ENCODE results near the gene PHF12.

DNA sequence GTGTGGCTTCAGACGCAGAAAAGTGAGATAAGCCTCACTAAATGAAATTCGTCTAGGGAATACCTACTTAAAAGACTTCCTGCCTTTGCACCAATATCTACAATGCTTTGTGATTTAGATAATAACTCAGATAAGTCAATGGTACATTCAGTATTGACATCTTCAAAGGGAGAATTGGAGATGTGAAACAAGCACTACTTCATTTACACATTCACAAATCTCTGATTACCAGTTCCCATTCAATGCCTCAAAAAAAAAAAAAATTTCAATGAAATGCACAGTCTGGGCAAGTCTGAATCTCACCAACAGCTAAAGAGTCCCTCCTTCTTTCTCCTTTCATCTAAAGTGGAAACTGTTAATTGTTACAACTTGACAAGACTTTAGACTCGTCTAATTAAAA, 3.7 kb downstream of the PHF12 start:
- TF ChIP-seq CTCF (IDR thresholded peaks at IDR 0.05), result no peak
- no peak for TF ChIP-seq POLR2A (IDR thresholded peaks at IDR 0.05)
